Prostate gland (tissue), 2 donors: ENCODE data around the gene RAB1B.

Experiments used
- POLR2A ChIP-seq: fragments of 450-650 bp; IDR thresholded peaks from one replicate; pipeline ENCODE4 v1.6.1; 2016; ENCODE audit warnings: antibody characterized with exemption, mild to moderate bottlenecking
- TF ChIP-seq, protein P1 (sequence below), 4 experiments: fragments of 200-600 bp in 2 of 4; fragments of 450-650 bp in 2 of 4; sonication (generic) in 2 of 4; IDR thresholded peaks; 1 replicate in 3 of 4; 2 replicates in 1 of 4; pipeline ENCODE4 v1.5.1; 2016 to 2019; ENCODE audit warnings: antibody characterized with exemption in 4 of 4, mild to moderate bottlenecking in 2 of 4, moderate library complexity in 2 of 4

DNA sequence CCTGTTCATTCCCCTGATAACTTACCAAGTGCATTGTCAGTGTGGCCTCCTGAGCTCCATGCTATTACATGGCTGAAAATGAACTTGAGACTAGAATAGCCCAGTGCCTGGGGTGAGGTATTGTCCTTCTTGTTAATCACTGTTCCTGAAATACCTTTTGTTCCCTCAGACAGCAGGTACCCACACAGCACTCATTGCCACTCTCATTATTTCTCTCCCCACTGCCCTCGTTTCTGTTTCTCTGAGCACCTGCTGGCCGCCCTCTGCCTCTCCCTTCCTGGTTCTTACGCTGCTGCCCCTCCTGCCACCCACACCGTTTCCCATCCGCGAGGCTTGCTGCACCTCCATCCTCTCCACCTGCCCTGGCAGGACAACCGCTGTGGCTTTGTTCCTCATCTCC is 36.9 kb upstream of the RAB1B start:
- TF ChIP-seq, protein P1, sequence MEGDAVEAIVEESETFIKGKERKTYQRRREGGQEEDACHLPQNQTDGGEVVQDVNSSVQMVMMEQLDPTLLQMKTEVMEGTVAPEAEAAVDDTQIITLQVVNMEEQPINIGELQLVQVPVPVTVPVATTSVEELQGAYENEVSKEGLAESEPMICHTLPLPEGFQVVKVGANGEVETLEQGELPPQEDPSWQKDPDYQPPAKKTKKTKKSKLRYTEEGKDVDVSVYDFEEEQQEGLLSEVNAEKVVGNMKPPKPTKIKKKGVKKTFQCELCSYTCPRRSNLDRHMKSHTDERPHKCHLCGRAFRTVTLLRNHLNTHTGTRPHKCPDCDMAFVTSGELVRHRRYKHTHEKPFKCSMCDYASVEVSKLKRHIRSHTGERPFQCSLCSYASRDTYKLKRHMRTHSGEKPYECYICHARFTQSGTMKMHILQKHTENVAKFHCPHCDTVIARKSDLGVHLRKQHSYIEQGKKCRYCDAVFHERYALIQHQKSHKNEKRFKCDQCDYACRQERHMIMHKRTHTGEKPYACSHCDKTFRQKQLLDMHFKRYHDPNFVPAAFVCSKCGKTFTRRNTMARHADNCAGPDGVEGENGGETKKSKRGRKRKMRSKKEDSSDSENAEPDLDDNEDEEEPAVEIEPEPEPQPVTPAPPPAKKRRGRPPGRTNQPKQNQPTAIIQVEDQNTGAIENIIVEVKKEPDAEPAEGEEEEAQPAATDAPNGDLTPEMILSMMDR (IDR thresholded peaks at IDR 0.05) = no peak
- TF ChIP-seq POLR2A = no peak
